Muscle of arm (tissue), 14 donors: ENCODE measurements around the gene LMBR1. TPM values are rescaled to one million over a fixed set of nuclear protein-coding genes. Genes with fewer than 3 reads are reported as not detected.
"Not testable (repeated sequence)": the region's sequence is repeated elsewhere in the genome, so short reads cannot be mapped to it uniquely, and the experiment has no call there.

ENCODE experiments used
- DNase-seq: peaks from one replicate; pipeline ENCODE4 v3.0.0-alpha.2; 2013
- long read RNA-seq, 11 donors: transcript quantifications; one replicate each; lab custom pipeline, GENCODE V29; 2026
- polyA plus RNA-seq, 12 donors: library from polyadenylated mRNA; unstranded; fragments of 120-200 nt; gene quantifications; one replicate each; pipeline ENCODE4 v1.2.1, GENCODE V29; 2013; ENCODE audit not compliant: insufficient read length in 12 of 12

The LMBR1 gene
- polyA plus RNA-seq = 10 to 100 TPM in 11 of 12 donors, not detected in 1; 27.9 to 77.6 (median 40.3) TPM
- long read RNA-seq, donor 1, full-length matches to known transcripts = 2 of 7 reads
- long read RNA-seq, donor 1, partial matches to known transcripts = 5 of 7 reads
- long read RNA-seq, donor 1, other reads (novel, unspliced or antisense) = 0 of 7 reads
- long read RNA-seq, donor 2, full-length matches to known transcripts = 3 of 3 reads
- long read RNA-seq, donor 2, partial matches to known transcripts = 0 of 3 reads
- long read RNA-seq, donor 2, other reads (novel, unspliced or antisense) = 0 of 3 reads
- long read RNA-seq, donor 3, full-length matches to known transcripts = 4 of 4 reads
- long read RNA-seq, donor 3, partial matches to known transcripts = 0 of 4 reads
- long read RNA-seq, donor 3, other reads (novel, unspliced or antisense) = 0 of 4 reads
- long read RNA-seq, donor 4, full-length matches to known transcripts = 1 of 1 reads
- long read RNA-seq, donor 4, partial matches to known transcripts = 0 of 1 reads
- long read RNA-seq, donor 4, other reads (novel, unspliced or antisense) = 0 of 1 reads
- long read RNA-seq, donor 5, full-length matches to known transcripts = 8 of 8 reads
- long read RNA-seq, donor 5, partial matches to known transcripts = 0 of 8 reads
- long read RNA-seq, donor 5, other reads (novel, unspliced or antisense) = 0 of 8 reads
- long read RNA-seq, donor 6 = 0 reads
- long read RNA-seq, donor 7 = 0 reads
- long read RNA-seq, donor 8, full-length matches to known transcripts = 5 of 5 reads
- long read RNA-seq, donor 8, partial matches to known transcripts = 0 of 5 reads
- long read RNA-seq, donor 8, other reads (novel, unspliced or antisense) = 0 of 5 reads
- long read RNA-seq, donor 9, full-length matches to known transcripts = 2 of 2 reads
- long read RNA-seq, donor 9, partial matches to known transcripts = 0 of 2 reads
- long read RNA-seq, donor 9, other reads (novel, unspliced or antisense) = 0 of 2 reads
- long read RNA-seq, donor 10, full-length matches to known transcripts = 9 of 9 reads
- long read RNA-seq, donor 10, partial matches to known transcripts = 0 of 9 reads
- long read RNA-seq, donor 10, other reads (novel, unspliced or antisense) = 0 of 9 reads
- long read RNA-seq, donor 11, full-length matches to known transcripts = 3 of 3 reads
- long read RNA-seq, donor 11, partial matches to known transcripts = 0 of 3 reads
- long read RNA-seq, donor 11, other reads (novel, unspliced or antisense) = 0 of 3 reads

DNA sequence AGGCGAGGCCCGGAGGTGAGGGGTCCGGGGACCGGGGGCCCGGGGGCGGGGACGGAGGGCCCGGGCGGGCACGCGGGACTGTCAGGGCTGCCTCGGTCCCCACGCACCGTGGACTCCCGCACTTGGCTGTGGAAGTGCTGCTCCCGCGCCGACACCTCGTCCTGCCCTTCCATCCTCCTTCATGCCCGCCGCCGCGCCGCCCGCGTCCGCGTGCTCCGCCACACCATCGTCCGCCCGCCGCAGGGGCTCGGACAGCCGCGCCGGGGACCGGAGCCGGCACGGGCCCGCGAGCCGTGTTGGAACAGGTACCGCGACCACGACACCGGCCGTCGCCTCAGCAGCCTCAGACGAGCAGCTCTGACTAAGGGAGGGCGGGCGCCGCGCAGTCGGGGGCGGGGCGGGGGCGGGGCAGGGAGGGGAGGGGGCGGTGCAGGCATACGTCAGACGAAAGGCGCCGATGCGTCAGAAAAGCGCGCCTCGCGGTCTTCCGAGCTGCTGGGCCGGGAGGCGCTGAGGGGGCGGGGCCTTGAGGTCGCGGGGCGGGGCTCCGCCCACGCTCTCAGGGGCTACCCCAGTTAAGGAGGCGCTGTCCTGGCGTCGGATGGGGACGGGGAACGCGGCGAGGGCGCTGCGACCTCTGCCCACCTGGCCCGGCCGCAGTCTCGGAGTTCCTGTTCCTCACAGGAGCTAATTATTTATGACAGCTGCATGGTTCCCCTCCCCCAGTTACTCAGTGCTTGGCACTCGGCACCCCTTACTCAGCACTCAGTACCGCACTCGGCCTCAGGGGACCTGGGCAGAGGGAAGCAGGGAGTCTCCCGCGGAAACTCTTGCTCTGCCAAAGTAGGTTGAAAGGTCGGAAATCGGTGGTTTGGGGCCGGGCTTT lies at the start of gene LMBR1:
LMBR1 (minus strand) TSS at position 363 of the 886 bp plus-strand sequence; CDS start at position 173, 190 bp downstream.
- DNase-seq = peak; percentile 96

DNA sequence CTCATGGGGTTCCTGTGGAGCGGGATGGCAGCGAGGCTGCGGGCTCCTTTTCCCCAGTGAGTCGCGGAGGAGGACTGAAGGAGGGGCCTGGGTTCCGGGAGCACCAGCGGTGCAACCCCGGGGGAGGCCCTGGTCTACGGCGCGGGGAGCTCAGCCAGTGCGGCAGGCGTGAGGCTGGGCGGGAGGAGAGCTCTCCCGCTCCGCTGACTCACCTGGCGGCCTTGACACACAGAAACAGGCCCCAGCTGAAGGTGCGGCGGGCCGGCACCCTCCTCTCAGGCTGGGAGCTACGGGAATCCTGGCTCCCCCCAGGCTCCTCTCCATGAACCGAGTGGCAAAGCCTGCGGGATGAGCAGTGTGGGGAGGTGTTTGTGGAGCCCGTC lies 49.7 kb upstream of the LMBR1 start:
- no peak for DNase-seq

- no peak for DNase-seq
Measured at GRCh38 chr7:156941393-156942182, 48.6 kb upstream of the LMBR1 start.

DNA sequence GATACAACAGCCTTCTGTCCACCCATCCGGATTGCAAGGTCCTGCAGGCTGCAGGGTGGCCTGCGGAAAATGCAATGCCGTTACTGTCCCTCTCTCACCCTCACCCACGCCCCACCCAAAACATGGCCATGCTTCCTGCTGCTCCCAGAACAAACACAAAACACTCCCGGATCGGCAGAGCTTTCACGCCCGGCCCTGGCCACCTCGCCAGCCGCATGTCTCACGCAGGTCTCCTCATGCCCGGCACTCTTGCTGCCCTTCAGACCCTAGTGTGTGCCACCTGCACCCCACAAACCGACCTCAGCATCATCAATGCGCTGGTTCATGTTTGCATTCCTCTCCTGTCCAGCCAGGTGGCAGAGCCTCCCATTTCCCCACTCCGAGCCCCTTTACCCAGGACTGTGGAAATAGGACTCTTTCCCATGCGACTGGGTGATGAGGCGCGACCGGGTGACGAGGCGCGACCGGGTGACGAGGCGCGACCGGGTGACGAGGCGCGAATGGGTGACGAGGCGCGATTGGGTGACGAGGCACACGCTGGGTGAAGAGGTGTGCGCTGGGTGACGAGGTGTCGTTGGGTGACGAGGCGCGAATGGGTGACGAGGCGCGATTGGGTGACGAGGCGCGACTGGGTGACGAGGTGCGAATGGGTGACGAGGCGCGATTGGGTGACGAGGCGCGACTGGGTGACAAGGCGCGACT lies 47.6 kb upstream of the LMBR1 start:
- no peak for DNase-seq

DNA sequence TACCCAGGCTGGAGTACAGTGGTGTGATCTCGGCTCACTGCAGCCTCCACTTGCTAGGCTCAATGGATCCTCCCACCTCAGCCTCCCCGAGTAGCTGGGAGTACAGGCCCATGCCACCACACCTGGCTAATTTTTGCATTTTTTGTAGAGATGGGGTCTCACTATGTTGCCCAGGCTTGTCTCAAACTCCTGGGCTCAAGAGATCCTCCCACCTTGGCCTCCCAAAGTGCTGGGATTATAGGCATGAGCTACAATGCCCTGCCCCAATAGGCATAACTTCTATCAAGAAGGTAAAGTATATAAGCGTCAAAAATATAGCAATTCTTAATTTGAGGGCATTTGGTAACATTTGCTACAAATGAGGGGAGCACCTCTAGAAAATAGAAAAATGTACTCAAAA lies 43.8 kb upstream of the LMBR1 start:
- not testable (repeated sequence) for DNase-seq

GRCh38 chr7:156935250-156935649 lies 42.3 kb upstream of the LMBR1 start:
- no peak for DNase-seq

- DNase-seq = no peak
Measured at GRCh38 chr7:156932006-156932405, 39.0 kb upstream of the LMBR1 start.

DNA sequence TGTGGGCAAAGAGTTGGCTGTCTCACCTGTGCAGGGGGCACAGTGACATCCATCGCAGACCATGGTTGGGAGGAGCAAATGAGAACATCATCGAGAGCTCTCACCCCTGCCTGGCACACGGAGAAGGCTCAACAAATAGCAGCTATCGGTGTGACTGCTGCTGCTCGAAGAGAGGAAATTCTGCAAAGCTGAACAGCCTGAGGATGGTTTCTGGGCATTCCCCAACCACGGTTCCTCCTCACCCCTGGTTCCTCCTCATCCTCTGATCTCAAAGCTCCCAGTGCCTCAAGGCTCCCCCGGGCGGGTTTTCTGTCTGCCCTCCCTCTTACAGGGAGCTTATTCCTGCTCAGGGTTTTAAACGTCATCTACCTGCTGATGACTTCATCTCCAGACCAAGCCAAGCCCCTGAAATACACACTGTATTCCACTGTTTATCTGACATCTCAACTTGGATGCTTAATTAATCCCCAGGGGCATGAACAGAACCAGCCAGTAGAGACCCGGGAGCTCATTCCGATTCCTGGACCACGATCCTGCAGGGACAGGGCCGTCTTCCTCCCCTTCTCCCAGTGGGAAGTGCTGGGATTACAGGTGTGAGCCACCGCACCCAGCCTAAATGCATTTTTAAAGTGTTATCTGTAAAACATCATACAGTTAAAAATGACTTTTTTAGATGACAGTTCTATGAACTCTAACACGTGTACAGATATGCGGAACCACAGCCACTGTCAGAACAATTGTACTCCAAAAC lies 37.0 kb upstream of the LMBR1 start:
- no peak for DNase-seq

DNA sequence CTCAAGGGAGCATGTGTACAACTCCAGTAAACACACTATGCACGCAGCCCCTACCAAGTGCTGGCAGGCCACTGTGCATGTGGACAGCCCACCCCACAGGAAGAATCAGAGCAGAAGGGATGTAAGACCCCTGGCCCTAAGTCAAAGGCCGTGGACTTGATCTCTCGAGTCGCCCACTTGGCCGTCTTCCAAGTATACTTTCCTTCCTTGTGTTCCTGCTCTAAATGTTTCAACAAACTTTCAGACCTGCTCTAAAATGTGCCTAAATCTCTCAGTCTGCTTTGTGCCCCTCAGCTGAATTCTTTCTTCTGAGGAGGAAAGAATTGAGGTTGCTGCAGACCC lies 35.4 kb upstream of the LMBR1 start:
- no peak for DNase-seq

DNA sequence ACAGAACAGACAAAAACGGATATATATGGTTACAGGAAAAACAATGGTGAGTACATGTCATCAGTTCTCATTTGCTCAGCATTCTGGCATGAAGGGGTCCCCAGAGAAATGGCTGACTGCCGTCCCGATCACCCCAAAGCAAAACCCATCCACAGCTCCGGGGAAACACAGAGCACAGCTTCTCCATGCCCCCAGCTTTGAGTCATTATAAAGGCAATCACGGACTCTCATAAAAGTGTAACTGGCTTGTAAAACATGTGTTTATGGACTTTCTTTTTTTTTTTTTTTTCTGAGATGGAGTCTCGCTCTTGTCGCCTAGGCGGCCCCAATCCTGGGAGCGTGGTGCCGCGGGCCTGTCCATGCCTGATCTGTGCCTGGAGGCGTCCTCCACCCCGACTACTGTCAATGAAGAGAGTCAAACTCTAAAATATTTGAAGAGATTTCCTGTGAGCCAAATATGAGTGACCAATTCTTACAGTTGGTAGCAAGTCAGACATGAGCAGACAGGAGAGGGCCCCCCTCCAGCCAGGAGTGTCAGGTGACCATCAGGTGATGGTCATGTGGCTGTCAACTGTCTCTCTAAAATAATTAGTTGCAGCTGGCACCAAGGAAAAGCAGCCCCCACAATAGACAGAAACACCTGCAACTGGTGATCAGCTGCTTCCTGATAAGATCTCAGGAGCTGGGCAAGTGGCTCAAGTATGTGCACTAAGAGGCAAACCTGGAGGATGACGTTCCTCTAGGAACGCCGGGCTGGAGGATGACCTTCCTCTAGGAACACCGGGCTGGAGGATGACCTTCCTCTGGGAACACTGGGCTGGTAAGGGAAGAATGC lies 34.8 kb upstream of the LMBR1 start:
- no peak for DNase-seq

- DNase-seq = not testable (repeated sequence)
Measured at GRCh38 chr7:156925821-156926220, 32.8 kb upstream of the LMBR1 start.

DNA sequence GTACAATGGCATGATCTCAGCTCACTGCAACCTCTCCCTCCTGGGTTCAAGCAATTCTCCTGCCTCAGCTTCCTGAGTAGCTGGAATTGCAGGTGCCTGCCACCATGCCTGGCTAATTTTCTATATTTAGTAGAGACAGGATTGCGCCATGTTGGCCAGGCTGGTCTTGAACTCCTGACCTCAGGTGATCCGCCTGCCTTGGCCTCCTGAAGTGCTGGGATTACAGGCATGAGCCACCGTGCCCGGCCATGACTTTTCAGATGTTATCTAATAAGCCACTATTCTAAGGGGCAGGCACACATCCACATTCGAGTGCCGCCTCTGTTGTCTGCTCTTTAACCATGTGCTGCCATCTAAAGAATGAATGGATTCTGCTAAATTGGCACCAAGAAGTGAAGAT lies 29.3 kb upstream of the LMBR1 start:
- not testable (repeated sequence) for DNase-seq

- DNase-seq = not testable (repeated sequence)
Measured at GRCh38 chr7:156920487-156921373, 27.7 kb upstream of the LMBR1 start.

DNA sequence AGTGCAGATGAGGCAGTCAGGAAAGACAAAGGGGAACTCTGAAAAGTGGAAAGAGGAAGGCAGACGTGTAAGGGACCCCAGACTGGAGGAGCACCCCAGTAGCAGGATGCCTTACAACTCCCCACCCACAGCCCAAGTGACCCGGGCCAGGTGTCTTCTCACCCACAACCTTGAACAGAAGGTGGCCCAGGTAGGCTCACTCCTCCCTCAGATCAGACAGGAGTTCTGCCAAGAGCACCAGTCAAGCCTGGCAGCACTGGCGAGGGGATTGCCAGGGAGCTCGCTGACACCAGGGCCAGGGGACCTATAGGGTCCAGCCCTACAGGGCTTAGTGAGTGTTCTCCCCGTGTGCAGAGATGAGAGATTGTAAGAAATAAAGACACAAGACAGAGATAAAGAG lies 27.1 kb upstream of the LMBR1 start:
- DNase-seq = no peak

DNA sequence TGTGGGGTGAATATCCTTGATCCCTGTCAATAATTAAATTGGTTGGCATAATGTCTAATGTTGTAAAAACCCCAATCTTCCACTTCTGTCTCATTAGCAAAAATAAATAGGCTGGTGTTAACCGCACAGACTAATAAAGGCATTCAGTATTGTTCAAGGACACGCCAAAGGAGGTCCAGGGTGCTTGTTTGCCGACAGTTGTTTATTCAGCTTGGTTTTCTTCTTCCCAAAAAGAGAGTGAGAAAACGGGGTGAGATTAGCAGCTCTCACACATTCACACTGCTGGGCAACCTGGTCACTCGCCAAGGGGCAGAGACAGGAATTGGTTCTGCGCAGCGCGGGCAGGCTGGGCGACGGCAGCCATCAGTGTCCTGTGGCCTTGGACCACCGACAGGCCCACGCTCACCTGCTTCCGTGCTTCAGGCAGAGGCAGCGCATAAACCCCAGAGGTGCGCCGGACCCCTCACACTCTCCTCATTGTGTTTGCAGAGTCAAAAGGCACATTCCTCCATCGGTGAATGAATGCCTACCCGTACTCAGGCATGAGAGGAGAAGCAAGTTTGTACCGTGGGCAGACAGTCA lies 26.2 kb upstream of the LMBR1 start:
- DNase-seq = no peak

- DNase-seq = no peak
Measured at GRCh38 chr7:156918635-156919034, 25.7 kb upstream of the LMBR1 start.
